Measurements from ENCODE around the gene TIGD7. TPM values are rescaled to one million over a fixed set of nuclear protein-coding genes. Genes with fewer than 3 reads are reported as not detected.

Gene TIGD7
- total and polyA plus RNA-seq, 2 of the 13 experiments (the other 11 are each of a cell fraction or from before 2014, with no cell fraction given), result not detected

DNA sequence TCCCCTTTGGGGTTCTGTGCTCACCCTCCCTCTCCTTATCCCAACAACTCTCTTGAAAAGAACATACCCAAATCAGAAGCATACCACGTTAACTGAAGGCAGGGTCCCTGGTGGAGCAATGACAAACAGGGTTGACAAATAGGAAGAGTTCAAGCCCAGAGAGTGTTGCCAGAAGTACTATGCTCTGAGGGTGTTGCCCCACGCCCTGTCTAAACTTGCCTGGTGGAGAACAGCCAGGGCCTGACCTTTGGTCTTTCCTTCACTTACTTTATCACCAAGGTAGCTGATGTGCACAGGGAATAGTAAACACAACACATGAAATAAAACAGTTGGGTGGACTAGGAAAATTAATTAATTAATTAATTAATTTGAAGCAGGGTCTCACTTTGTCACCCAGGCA lies 23.4 kb upstream of the TIGD7 start:
- Histone ChIP-seq H3K9me3 (ENCODE audit: low read length) (no peaks in the 10 kb centered on the region), H2AFZ (ENCODE audit: low read length) (no peak overlapping the region), H3K4me2 (ENCODE audit: low read depth, low read length) (peak overlapping the region; percentile 37; the same call in 1 of the 2 replicates), H4K20me1 (ENCODE audit: insufficient read depth, low read length) (no peaks in the 10 kb centered on the region), H3K9ac (ENCODE audit: insufficient read depth, low read depth, low read length) (no peak overlapping the region), H3K79me2 (ENCODE audit: insufficient read depth, low read length) (no peaks in the 10 kb centered on the region), H3K4me1 (ENCODE audit: insufficient read depth, low read length) (peaks cover 14% of the 10 kb centered on the region), H3K4me3 (replicated peaks in 1 of 3; ENCODE audit: insufficient read depth in 1 of 3, low read depth in 2 of 3, low read length in 3 of 3) (no peak overlapping the region), H3K27me3 (ENCODE audit: control insufficient read depth in 1 of 2, insufficient read depth in 2 of 2, low read length in 2 of 2) (no peaks in the 10 kb centered on the region), H3K36me3 (replicated peaks in 1 of 2; ENCODE audit: control insufficient read depth in 1 of 2, insufficient read depth in 2 of 2, low read length in 2 of 2) (no peaks in the 10 kb centered on the region), H3K27ac (ENCODE audit: extremely low read length, insufficient read depth, low read length) (no peak overlapping the region)
- BruUV-seq (replicated peaks), result no TSS peak
- ChIA-PET CTCF (ENCODE audit: low intra/inter-chr PET ratio, low total read pairs) (no interaction called here), POLR2A (no interaction called here)
- FAIRE-seq (peak; percentile 77), DNase-seq (ENCODE audit: low spot score) (peak; percentile 66), ATAC-seq (peak; percentile 96)
- 0% methylated on average over 2 of the region's 2 CpGs for WGBS (ENCODE audit: low lambda C conversion rate)
- in situ Hi-C loops (cut with HindIII; ENCODE audit: extremely low pct_ligation_motif_present, low pct_unique_long_range_greater_than_20kb) (no loop called here), intact Hi-C loops (cut with micrococcal nuclease; ENCODE audit: unreplicated experiment) (no loop called here)
- TF ChIP-seq CEBPB (IDR thresholded peaks at IDR 0.05; ENCODE audit: borderline replicate concordance, low read depth, low read length), result peak; percentile 74; the same call in 1 of the 2 replicates
- TF ChIP-seq CREB1 (IDR thresholded peaks at IDR 0.05), result no peak
- TF ChIP-seq CREB1 (CRISPR knock-in tag; IDR thresholded peaks at IDR 0.05), result peak; percentile 23; the same call in 1 of the 2 replicates
- TF ChIP-seq, protein P1, sequence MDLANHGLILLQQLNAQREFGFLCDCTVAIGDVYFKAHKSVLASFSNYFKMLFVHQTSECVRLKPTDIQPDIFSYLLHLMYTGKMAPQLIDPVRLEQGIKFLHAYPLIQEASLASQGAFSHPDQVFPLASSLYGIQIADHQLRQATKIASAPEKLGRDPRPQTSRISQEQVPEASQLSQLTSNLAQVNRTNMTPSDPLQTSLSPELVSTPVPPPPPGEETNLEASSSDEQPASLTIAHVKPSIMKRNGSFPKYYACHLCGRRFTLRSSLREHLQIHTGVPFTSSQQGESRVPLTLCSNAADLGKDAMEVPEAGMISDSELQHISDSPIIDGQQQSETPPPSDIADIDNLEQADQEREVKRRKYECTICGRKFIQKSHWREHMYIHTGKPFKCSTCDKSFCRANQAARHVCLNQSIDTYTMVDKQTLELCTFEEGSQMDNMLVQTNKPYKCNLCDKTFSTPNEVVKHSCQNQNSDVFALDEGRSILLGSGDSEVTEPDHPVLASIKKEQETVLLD (CRISPR knock-in tag; IDR thresholded peaks at IDR 0.05; ENCODE audit: low read depth), result 0 out of 2 replicates have a peak, but pooled peaks have one; percentile 24
- TF ChIP-seq, protein P2, sequence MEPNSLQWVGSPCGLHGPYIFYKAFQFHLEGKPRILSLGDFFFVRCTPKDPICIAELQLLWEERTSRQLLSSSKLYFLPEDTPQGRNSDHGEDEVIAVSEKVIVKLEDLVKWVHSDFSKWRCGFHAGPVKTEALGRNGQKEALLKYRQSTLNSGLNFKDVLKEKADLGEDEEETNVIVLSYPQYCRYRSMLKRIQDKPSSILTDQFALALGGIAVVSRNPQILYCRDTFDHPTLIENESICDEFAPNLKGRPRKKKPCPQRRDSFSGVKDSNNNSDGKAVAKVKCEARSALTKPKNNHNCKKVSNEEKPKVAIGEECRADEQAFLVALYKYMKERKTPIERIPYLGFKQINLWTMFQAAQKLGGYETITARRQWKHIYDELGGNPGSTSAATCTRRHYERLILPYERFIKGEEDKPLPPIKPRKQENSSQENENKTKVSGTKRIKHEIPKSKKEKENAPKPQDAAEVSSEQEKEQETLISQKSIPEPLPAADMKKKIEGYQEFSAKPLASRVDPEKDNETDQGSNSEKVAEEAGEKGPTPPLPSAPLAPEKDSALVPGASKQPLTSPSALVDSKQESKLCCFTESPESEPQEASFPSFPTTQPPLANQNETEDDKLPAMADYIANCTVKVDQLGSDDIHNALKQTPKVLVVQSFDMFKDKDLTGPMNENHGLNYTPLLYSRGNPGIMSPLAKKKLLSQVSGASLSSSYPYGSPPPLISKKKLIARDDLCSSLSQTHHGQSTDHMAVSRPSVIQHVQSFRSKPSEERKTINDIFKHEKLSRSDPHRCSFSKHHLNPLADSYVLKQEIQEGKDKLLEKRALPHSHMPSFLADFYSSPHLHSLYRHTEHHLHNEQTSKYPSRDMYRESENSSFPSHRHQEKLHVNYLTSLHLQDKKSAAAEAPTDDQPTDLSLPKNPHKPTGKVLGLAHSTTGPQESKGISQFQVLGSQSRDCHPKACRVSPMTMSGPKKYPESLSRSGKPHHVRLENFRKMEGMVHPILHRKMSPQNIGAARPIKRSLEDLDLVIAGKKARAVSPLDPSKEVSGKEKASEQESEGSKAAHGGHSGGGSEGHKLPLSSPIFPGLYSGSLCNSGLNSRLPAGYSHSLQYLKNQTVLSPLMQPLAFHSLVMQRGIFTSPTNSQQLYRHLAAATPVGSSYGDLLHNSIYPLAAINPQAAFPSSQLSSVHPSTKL (CRISPR knock-in tag; IDR thresholded peaks at IDR 0.05), result peak; percentile 55; the same call in 1 of the 2 replicates
- peak; percentile 21; the same call in 1 of the 2 replicates for TF ChIP-seq GATAD2A (CRISPR knock-in tag; IDR thresholded peaks at IDR 0.05)
- no peak for TF ChIP-seq HMGA1 (CRISPR knock-in tag; conservative IDR thresholded peaks at IDR 0.05)
- TF ChIP-seq, protein P3, sequence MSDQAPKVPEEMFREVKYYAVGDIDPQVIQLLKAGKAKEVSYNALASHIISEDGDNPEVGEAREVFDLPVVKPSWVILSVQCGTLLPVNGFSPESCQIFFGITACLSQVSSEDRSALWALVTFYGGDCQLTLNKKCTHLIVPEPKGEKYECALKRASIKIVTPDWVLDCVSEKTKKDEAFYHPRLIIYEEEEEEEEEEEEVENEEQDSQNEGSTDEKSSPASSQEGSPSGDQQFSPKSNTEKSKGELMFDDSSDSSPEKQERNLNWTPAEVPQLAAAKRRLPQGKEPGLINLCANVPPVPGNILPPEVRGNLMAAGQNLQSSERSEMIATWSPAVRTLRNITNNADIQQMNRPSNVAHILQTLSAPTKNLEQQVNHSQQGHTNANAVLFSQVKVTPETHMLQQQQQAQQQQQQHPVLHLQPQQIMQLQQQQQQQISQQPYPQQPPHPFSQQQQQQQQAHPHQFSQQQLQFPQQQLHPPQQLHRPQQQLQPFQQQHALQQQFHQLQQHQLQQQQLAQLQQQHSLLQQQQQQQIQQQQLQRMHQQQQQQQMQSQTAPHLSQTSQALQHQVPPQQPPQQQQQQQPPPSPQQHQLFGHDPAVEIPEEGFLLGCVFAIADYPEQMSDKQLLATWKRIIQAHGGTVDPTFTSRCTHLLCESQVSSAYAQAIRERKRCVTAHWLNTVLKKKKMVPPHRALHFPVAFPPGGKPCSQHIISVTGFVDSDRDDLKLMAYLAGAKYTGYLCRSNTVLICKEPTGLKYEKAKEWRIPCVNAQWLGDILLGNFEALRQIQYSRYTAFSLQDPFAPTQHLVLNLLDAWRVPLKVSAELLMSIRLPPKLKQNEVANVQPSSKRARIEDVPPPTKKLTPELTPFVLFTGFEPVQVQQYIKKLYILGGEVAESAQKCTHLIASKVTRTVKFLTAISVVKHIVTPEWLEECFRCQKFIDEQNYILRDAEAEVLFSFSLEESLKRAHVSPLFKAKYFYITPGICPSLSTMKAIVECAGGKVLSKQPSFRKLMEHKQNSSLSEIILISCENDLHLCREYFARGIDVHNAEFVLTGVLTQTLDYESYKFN (CRISPR knock-in tag; conservative IDR thresholded peaks at IDR 0.05), result peak; percentile 60
- TF ChIP-seq, protein P4, sequence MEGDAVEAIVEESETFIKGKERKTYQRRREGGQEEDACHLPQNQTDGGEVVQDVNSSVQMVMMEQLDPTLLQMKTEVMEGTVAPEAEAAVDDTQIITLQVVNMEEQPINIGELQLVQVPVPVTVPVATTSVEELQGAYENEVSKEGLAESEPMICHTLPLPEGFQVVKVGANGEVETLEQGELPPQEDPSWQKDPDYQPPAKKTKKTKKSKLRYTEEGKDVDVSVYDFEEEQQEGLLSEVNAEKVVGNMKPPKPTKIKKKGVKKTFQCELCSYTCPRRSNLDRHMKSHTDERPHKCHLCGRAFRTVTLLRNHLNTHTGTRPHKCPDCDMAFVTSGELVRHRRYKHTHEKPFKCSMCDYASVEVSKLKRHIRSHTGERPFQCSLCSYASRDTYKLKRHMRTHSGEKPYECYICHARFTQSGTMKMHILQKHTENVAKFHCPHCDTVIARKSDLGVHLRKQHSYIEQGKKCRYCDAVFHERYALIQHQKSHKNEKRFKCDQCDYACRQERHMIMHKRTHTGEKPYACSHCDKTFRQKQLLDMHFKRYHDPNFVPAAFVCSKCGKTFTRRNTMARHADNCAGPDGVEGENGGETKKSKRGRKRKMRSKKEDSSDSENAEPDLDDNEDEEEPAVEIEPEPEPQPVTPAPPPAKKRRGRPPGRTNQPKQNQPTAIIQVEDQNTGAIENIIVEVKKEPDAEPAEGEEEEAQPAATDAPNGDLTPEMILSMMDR (CRISPR knock-in tag; IDR thresholded peaks at IDR 0.05), result 0 out of 2 replicates have a peak, but pooled peaks have one; percentile 3
- peak; percentile 40; the same call in 1 of the 2 replicates for TF ChIP-seq SALL1 (CRISPR knock-in tag; IDR thresholded peaks at IDR 0.05)
- peak; percentile 51; the same call in 1 of the 2 replicates for TF ChIP-seq ZNF644 (CRISPR knock-in tag; IDR thresholded peaks at IDR 0.05; ENCODE audit: low read depth)
- TF ChIP-seq HNF4A (CRISPR knock-in tag; IDR thresholded peaks at IDR 0.05), result peak; percentile 80
- peak; percentile 66 for TF ChIP-seq HNF4G (IDR thresholded peaks at IDR 0.05; ENCODE audit: borderline replicate concordance, low read depth, low read length)
- no peak for TF ChIP-seq HNF4G (CRISPR knock-in tag; IDR thresholded peaks at IDR 0.05; ENCODE audit: borderline replicate concordance, low read depth)

All from HepG2 (cell line).